Activated CD4-positive, alpha-beta memory T cell treated with anti-CD3 and anti-CD28 coated beads for 36 hours (primary cell): Measurements from ENCODE around the gene MUC22. TPM values are rescaled to one million over a fixed set of nuclear protein-coding genes. Genes with fewer than 3 reads are reported as not detected.
"Not testable (repeated sequence)": the region's sequence is repeated elsewhere in the genome, so short reads cannot be mapped to it uniquely, and the experiment has no call there.

Experiments
- CTCF ChIA-PET: fragments of 350-600 bp; sonication (Branson Sonifier 250); formaldehyde crosslinking; loops from one replicate; lab custom pipeline; 2021; ENCODE audit warnings: antibody characterized with exemption, inconsistent platforms; lab: Charles Lee
- POLR2A ChIA-PET: fragments of 350-600 bp; sonication (Branson Sonifier 250); formaldehyde crosslinking; loops from one replicate; lab custom pipeline; 2021; ENCODE audit warnings: antibody characterized with exemption; lab: Charles Lee
- DNase-seq: peaks from one replicate; pipeline ENCODE4 v3.0.0-alpha.2; 2020
- H3K27ac Mint-ChIP-seq: one replicate; pipeline ENCODE4 v1.8.0; 2021; ENCODE audit warnings: mixed read lengths
- H3K27me3 Mint-ChIP-seq: one replicate; pipeline ENCODE4 v1.8.0; 2021; ENCODE audit warnings: mixed read lengths
- H3K36me3 Mint-ChIP-seq: one replicate; pipeline ENCODE4 v1.8.0; 2021; ENCODE audit warnings: mixed read lengths
- H3K4me1 Mint-ChIP-seq: one replicate; pipeline ENCODE4 v1.8.0; 2021; ENCODE audit warnings: low read depth, mixed read lengths
- H3K4me3 Mint-ChIP-seq: one replicate; pipeline ENCODE4 v1.8.0; 2021; ENCODE audit warnings: mild to moderate bottlenecking, mixed read lengths
- H3K9me3 Mint-ChIP-seq: one replicate; pipeline ENCODE4 v1.8.0; 2021; ENCODE audit warnings: mixed read lengths
- intact Hi-C: fragments of 100-400 bp; cut with micrococcal nuclease; formaldehyde crosslinking; loops from one replicate; pipeline ENCODE4 v1.15.1; 2023
- total RNA-seq, 2 experiments: library from RNA; stranded (reverse); gene quantifications; one replicate each; pipeline ENCODE4 v1.2.3, GENCODE V29; 2021

MUC22 gene
- total RNA-seq, 2 experiments from 2014 or later, result not detected

- CTCF ChIA-PET, result interaction anchor here (0.6 to 3.5 kb wide), 10 partner anchors 9 to 337 kb away, joined by 3 to 54 read pairs (median 4); partner anchors contain the start of gene VARS2
- H3K27ac Mint-ChIP-seq, intact Hi-C loops, H3K9me3 Mint-ChIP-seq, H3K36me3 Mint-ChIP-seq, DNase-seq, H3K27me3 Mint-ChIP-seq, POLR2A ChIA-PET, H3K4me3 Mint-ChIP-seq, H3K4me1 Mint-ChIP-seq: not testable (repeated sequence)
Measured at GRCh38 chr6:31067891-31068668, 57.8 kb downstream of the MUC22 start.

GRCh38 chr6:31068669-31069340 is 58.5 kb downstream of the MUC22 start:
- Mint-ChIP-seq H3K27me3 (no peaks in the 10 kb centered on the region), H3K36me3 (no peaks in the 10 kb centered on the region), H3K4me3 (no peak overlapping the region), H3K4me1 (no peaks in the 10 kb centered on the region), H3K27ac (no peak overlapping the region), H3K9me3 (no peaks in the 10 kb centered on the region)
- CTCF ChIA-PET, result interaction anchor here (0.6 to 3.5 kb wide), 18 partner anchors 8 to 457 kb away, joined by 3 to 54 read pairs (median 4); partner anchors contain the start of genes MUC21 and VARS2
- POLR2A ChIA-PET, result no interaction called here
- intact Hi-C loops, result loop anchor here (1.0 kb wide), 1 partner anchor 154 kb away; no protein-coding TSS in a partner anchor
- peak; percentile 81 for DNase-seq

DNA sequence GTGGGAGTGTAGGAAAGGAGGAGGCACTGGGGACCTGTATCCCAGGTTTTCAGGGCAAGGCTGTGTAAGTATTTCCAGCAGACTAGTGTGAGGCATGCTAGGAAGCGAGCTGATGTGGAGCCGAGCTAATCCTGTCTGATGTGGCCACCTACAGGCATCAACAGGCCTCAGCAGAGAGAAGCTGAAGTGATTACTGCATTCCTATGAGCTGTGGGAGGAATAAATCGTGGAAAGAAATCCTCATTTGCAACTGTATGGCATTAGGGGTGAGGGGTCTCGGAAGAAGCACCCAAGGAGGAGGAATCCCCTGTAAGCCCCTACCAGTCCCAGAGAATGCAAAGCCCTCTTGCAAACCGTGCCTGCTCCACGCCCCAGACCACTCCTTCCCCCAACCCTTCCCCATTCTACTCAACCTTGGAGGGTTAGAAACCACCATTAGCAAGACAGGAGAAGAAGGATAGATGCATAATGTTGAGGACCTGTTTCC is 60.5 kb downstream of the MUC22 start:
- intact Hi-C loops, result no loop called here
- Mint-ChIP-seq H3K4me1 (no peaks in the 10 kb centered on the region), H3K9me3 (no peaks in the 10 kb centered on the region), H3K4me3 (no peak overlapping the region), H3K27ac (no peak overlapping the region), H3K27me3 (no peaks in the 10 kb centered on the region), H3K36me3 (no peaks in the 10 kb centered on the region)
- no peak for DNase-seq
- POLR2A ChIA-PET, result no interaction called here
- CTCF ChIA-PET, result interaction anchor here (0.9 to 3.5 kb wide), 11 partner anchors 10 to 340 kb away, joined by 3 to 54 read pairs (median 4); partner anchors contain the start of genes GTF2H4 and VARS2

- intact Hi-C loops, result no loop called here
- no peak overlapping the region for H3K27ac Mint-ChIP-seq
- no peak for DNase-seq
- H3K27me3 Mint-ChIP-seq, result no peaks in the 10 kb centered on the region
- POLR2A ChIA-PET, result no interaction called here
- no peak overlapping the region for H3K4me3 Mint-ChIP-seq
- H3K9me3 Mint-ChIP-seq, result no peaks in the 10 kb centered on the region
- no peaks in the 10 kb centered on the region for H3K36me3 Mint-ChIP-seq
- CTCF ChIA-PET, result interaction anchor here (1.0 kb wide), 1 partner anchor 12 kb away, joined by 3 read pairs; no protein-coding TSS in a partner anchor
- H3K4me1 Mint-ChIP-seq, result peaks cover 1% of the 10 kb centered on the region
Measured at GRCh38 chr6:31074401-31074800, 64.1 kb downstream of the MUC22 start.

DNA sequence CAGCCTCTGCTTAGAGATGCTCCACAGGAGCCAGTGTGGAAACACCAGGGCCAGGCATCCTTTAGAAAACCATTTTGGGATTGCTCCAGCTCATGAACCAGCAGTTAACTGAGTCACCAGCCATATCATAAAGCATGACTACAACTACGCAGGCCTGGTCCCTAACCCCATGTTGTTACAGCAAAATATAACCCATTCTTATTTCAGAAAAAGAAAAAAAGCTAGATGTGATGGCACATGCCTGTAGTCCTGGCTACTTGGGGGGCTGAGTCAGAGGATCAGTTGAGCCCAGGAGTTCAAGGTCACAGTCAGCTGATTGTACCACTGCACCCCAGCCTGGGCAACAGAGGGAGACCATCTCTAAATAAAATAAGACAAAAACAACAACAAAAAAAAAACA is 65.3 kb downstream of the MUC22 start:
- Mint-ChIP-seq H3K27ac (no peak overlapping the region), H3K4me3 (no peak overlapping the region), H3K27me3 (peaks cover 2% of the 10 kb centered on the region), H3K4me1 (peaks cover 9% of the 10 kb centered on the region), H3K36me3 (no peaks in the 10 kb centered on the region), H3K9me3 (no peaks in the 10 kb centered on the region)
- DNase-seq, result no peak
- intact Hi-C loops, result no loop called here
- ChIA-PET CTCF (no interaction called here), POLR2A (interaction anchor here (0.7 kb wide), 1 partner anchor 336 kb away, joined by 3 read pairs; no protein-coding TSS in a partner anchor)

DNA sequence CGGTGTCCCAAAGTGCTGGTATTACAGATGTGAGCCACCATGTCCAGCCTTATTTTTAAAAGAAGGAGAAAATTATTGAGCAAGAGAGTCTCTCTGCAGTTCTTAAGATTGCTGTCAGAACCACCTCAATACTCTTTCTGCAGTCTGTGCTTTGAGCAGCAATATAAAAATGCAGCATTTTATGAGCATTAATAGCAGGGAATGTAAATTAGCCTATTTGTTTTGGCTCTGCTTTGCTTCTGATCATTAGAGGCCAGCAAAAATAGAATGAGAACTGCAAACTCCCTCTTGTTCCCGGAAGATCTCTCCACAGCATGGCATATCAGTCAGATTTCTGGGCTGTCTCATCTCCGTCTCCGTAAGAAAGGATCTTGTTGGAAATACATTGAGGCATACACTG is 66.3 kb downstream of the MUC22 start:
- Mint-ChIP-seq H3K9me3 (no peaks in the 10 kb centered on the region), H3K4me3 (no peak overlapping the region), H3K27me3 (peaks cover 2% of the 10 kb centered on the region), H3K36me3 (no peaks in the 10 kb centered on the region), H3K4me1 (peaks cover 9% of the 10 kb centered on the region), H3K27ac (no peak overlapping the region)
- intact Hi-C loops, result no loop called here
- ChIA-PET CTCF (interaction anchor here (0.6 to 1.1 kb wide), 2 partner anchors 15 to 470 kb away, joined by 3 to 4 read pairs; partner anchors contain the start of gene ATP6V1G2), POLR2A (no interaction called here)
- DNase-seq, result no peak

DNA sequence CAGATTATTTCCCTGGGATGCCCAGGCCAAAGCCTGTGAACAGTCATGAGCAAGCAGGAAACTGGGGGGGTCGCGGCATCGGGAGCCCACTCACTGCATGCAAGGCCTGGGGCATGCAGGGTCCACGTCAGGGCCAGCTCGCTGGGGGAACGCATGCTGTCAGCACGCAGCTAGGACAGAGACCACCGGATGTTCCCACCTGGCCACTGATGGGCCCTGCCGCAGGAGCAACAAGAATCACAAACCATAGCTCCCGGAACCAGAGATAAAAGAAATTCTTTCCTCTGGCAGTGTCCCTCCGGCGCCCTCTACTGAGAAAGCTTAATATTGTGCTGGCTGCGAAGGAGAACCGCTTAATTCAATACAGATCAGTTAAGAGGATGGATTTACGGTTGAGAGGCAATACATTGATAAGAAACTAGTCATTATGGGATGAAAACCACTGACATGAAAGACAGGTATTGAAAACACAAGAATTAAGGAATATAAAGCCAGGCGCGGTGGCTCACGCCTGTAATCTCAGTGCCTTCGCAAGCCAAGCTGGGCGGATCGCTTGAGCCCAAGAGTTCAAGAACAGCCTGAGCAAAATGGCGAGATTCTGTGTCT is 69.5 kb downstream of the MUC22 start:
- ChIA-PET CTCF (interaction anchor here (0.6 to 3.8 kb wide), 61 partner anchors 8 to 598 kb away, joined by 3 to 82 read pairs (median 4); partner anchors contain the start of genes ATAT1, GTF2H4, IER3 and MDC1), POLR2A (interaction anchor here (1.3 kb wide), 1 partner anchor 165 kb away, joined by 7 read pairs; the partner anchor contains the start of gene VARS2)

GRCh38 chr6:31081872-31082271 is 71.6 kb downstream of the MUC22 start:
- ChIA-PET POLR2A (no interaction called here), CTCF (interaction anchor here (1.0 to 3.4 kb wide), 4 partner anchors 12 to 167 kb away, joined by 5 to 32 read pairs (median 22); partner anchors contain the start of gene VARS2)
- Mint-ChIP-seq H3K27ac (no peak overlapping the region), H3K4me1 (peaks cover 10% of the 10 kb centered on the region), H3K36me3 (no peaks in the 10 kb centered on the region), H3K9me3 (no peaks in the 10 kb centered on the region), H3K4me3 (no peak overlapping the region), H3K27me3 (peaks cover 2% of the 10 kb centered on the region)
- DNase-seq, result no peak
- intact Hi-C loops, result loop anchor here (10.0 kb wide), 3 partner anchors 357 to 597 kb away; partner anchors contain the start of genes HLA-E and TUBB

More for the DNA sequence above, 69.5 kb downstream of the MUC22 start:
- Mint-ChIP-seq H3K4me1 (peaks cover 9% of the 10 kb centered on the region), H3K27ac (no peak overlapping the region), H3K9me3 (no peaks in the 10 kb centered on the region), H3K4me3 (peak overlapping the region; percentile 43), H3K27me3 (peaks cover 2% of the 10 kb centered on the region), H3K36me3 (no peaks in the 10 kb centered on the region)
- intact Hi-C loops, result loop anchor here (1.0 to 10.0 kb wide), 4 partner anchors 164 to 595 kb away; partner anchors contain the start of genes HLA-E and TUBB
- peak; percentile 77 for DNase-seq

- ChIA-PET POLR2A (no interaction called here), CTCF (interaction anchor here (0.6 to 3.4 kb wide), 6 partner anchors 8 to 179 kb away, joined by 3 to 26 read pairs (median 4); partner anchors contain the start of gene VARS2)
- intact Hi-C loops, result loop anchor here (10.0 kb wide), 3 partner anchors 359 to 599 kb away; partner anchors contain the start of genes HLA-E and TUBB
- H3K9me3 Mint-ChIP-seq, result no peaks in the 10 kb centered on the region
- no peak overlapping the region for H3K4me3 Mint-ChIP-seq
- H3K36me3 Mint-ChIP-seq, result no peaks in the 10 kb centered on the region
- peak; percentile 68 for DNase-seq
- H3K4me1 Mint-ChIP-seq, result peaks cover 20% of the 10 kb centered on the region
- peaks cover 2% of the 10 kb centered on the region for H3K27me3 Mint-ChIP-seq
- no peak overlapping the region for H3K27ac Mint-ChIP-seq
Measured at GRCh38 chr6:31083742-31084354, 73.6 kb downstream of the MUC22 start.
